HCT116 (cell line): ENCODE data around the gene TLK2. TPM values are rescaled to one million over a fixed set of nuclear protein-coding genes. Genes with fewer than 3 reads are reported as not detected.

ENCODE experiments used
- ATAC-seq: fragments of 200-7000 bp; cut with Tn5 transposase; 2 replicates; pipeline ENCODE4 v1.9.1; 2020; ENCODE audit warnings: mild to moderate bottlenecking, moderate library complexity
- BruUV-seq: library from RNA; stranded (reverse); fragments of 400-500 nt; replicated peaks from 2 replicates; lab custom pipeline; 2021; lab: Mats Ljungman, UMichigan
- CTCF ChIA-PET: fragments of 300-600 bp; sonication (Branson Sonifier 250); formaldehyde crosslinking; loops from one replicate; lab custom pipeline; 2021; ENCODE audit warnings: antibody characterized with exemption; lab: Charles Lee
- POLR2A ChIA-PET: fragments of 300-600, 350-600 bp; sonication (Branson Sonifier 250); formaldehyde crosslinking; loops from one replicate; lab custom pipeline; 2021; ENCODE audit warnings: antibody characterized with exemption; lab: Charles Lee
- RAD21 ChIA-PET, 2 experiments: fragments of 300-600 bp; sonication (Branson Sonifier 250); formaldehyde crosslinking; loops; one replicate each; lab custom pipeline; 2023; ENCODE audit warnings: low total read pairs in 2 of 2; ENCODE audit not compliant: uncharacterized antibody in 2 of 2, unreplicated experiment in 2 of 2, low non-redundant PET in 1 of 2; lab: Charles Lee
- DNase-seq: peaks from one replicate; pipeline ENCODE4 v3.0.0-alpha.2; 2010; ENCODE audit warnings: low read depth, low spot score
- H2AFZ ChIP-seq: fragments of 200-600 bp; shearing (Covaris generic), sonication (generic); 2 replicates; pipeline ENCODE4 v1.6.1; 2017; ENCODE audit warnings: low read depth, mixed run types, mixed read lengths, antibody characterized with exemption, low read length; ENCODE audit not compliant: poor library complexity, severe bottlenecking
- H3K27ac ChIP-seq: 2 replicates; pipeline ENCODE4 v1.5.1; 2012; ENCODE audit warnings: low read depth, low read length
- H3K27me3 ChIP-seq: fragments of 200-600 bp; sonication (generic); 2 replicates; pipeline ENCODE4 v1.6.1; 2016; ENCODE audit warnings: mixed run types, low read length, mixed read lengths; ENCODE audit not compliant: insufficient read depth
- H3K36me3 ChIP-seq, 2 experiments: fragments of 200-500 bp in 1 of 2; fragments of 200-600 bp in 1 of 2; sonication (Bioruptor generic) in 1 of 2; sonication (generic) in 1 of 2; 2 replicates each; pipeline versions ENCODE4 v1.5.1 to v1.6.1; 2014 to 2016; ENCODE audit warnings: low read length in 2 of 2, inconsistent platforms in 1 of 2, mixed read lengths in 1 of 2, mixed run types in 1 of 2; ENCODE audit not compliant: insufficient read depth in 2 of 2, control insufficient read depth in 1 of 2
- H3K4me1 ChIP-seq, 2 experiments: fragments of 200-600 bp in 1 of 2; sonication (generic) in 1 of 2; 2 replicates each; pipeline versions ENCODE4 v1.5.1 to v1.6.1; 2012 to 2017; ENCODE audit warnings: low read length in 2 of 2, inconsistent platforms in 1 of 2, mild to moderate bottlenecking in 1 of 2, mixed read lengths in 1 of 2, mixed run types in 1 of 2, moderate library complexity in 1 of 2; ENCODE audit not compliant: insufficient read depth in 2 of 2, control insufficient read depth in 1 of 2
- H3K4me2 ChIP-seq: fragments of 200-600 bp; sonication (generic); 2 replicates; pipeline ENCODE4 v1.6.1; 2017; ENCODE audit warnings: mixed run types, low read length, mixed read lengths
- H3K4me3 ChIP-seq, 2 experiments: fragments of 200-600 bp in 1 of 2; sonication (generic) in 1 of 2; replicated peaks in 1 of 2; 2 replicates each; pipeline ENCODE4 v1.5.1; 2011 to 2016; ENCODE audit warnings: low read length in 2 of 2, control low read depth in 1 of 2, low read depth in 1 of 2, mild to moderate bottlenecking in 1 of 2, mixed read lengths in 1 of 2, mixed run types in 1 of 2
- H3K79me2 ChIP-seq: fragments of 200-600 bp; sonication (generic); 2 replicates; pipeline ENCODE4 v1.6.1; 2017; ENCODE audit warnings: mild to moderate bottlenecking, mixed run types, low read length, moderate library complexity, mixed read lengths; ENCODE audit not compliant: insufficient read depth
- H3K9ac ChIP-seq: fragments of 200-600 bp; sonication (generic); 2 replicates; pipeline ENCODE4 v1.6.1; 2016; ENCODE audit warnings: low read length, mixed read lengths
- H3K9me2 ChIP-seq: fragments of 200-600 bp; sonication (generic), shearing (Covaris generic); 2 replicates; pipeline ENCODE4 v1.6.1; 2017; ENCODE audit warnings: mixed run types, mild to moderate bottlenecking, moderate library complexity; ENCODE audit not compliant: insufficient read depth
- H3K9me3 ChIP-seq, 2 experiments: fragments of 200-500 bp in 1 of 2; fragments of 200-600 bp in 1 of 2; sonication (Bioruptor generic) in 1 of 2; sonication (generic) in 1 of 2; 2 replicates each; pipeline ENCODE4 v1.6.1; 2014 to 2017; ENCODE audit warnings: low read length in 2 of 2, mixed read lengths in 2 of 2, inconsistent platforms in 1 of 2, low read depth in 1 of 2, mild to moderate bottlenecking in 1 of 2, mixed run types in 1 of 2, moderate library complexity in 1 of 2; ENCODE audit not compliant: control insufficient read depth in 1 of 2, insufficient read depth in 1 of 2
- H4K20me1 ChIP-seq: fragments of 200-600 bp; sonication (generic), shearing (Covaris generic); 2 replicates; pipeline ENCODE4 v1.6.1; 2017; ENCODE audit warnings: mixed run types, mild to moderate bottlenecking, moderate library complexity; ENCODE audit not compliant: insufficient read depth
- CTCF ChIP-seq, 3 experiments: fragments of 200-600 bp in 1 of 3; sonication (generic) in 1 of 3; IDR thresholded peaks in 2 of 3; conservative IDR thresholded peaks in 1 of 3; 2 replicates each; pipeline ENCODE4 v1.5.1; 2012 to 2017; ENCODE audit warnings: low read depth in 2 of 3, low read length in 2 of 3, antibody characterized with exemption in 1 of 3, borderline replicate concordance in 1 of 3, control low read depth in 1 of 3, mild to moderate bottlenecking in 1 of 3, mixed read lengths in 1 of 3, mixed run types in 1 of 3, moderate library complexity in 1 of 3; ENCODE audit not compliant: insufficient read depth in 1 of 3
- EGR1 ChIP-seq: IDR thresholded peaks from 2 replicates; pipeline ENCODE4 v1.6.1; 2012; ENCODE audit warnings: low read depth
- EZH2 ChIP-seq: fragments of 200-600 bp; sonication (generic); IDR thresholded peaks from 2 replicates; pipeline ENCODE4 v1.6.1; 2017; ENCODE audit warnings: antibody characterized with exemption, mixed run types
- EZH2phosphoT487 ChIP-seq: fragments of 200-600 bp; IDR thresholded peaks from 2 replicates; pipeline ENCODE4 v1.6.1; 2018; ENCODE audit warnings: antibody characterized with exemption, borderline replicate concordance
- FOSL1 ChIP-seq: IDR thresholded peaks from 2 replicates; pipeline ENCODE4 v1.6.1; 2012; ENCODE audit warnings: low read depth
- JUND ChIP-seq: IDR thresholded peaks from 2 replicates; pipeline ENCODE4 v1.6.1; 2012
- MAX ChIP-seq: IDR thresholded peaks from 2 replicates; pipeline ENCODE4 v1.6.1; 2012
- POLR2AphosphoS5 ChIP-seq: IDR thresholded peaks from 2 replicates; pipeline ENCODE4 v1.6.1; 2011; ENCODE audit warnings: mild to moderate bottlenecking, low read depth, low read length, moderate library complexity
- TCF7L2 ChIP-seq: IDR thresholded peaks from 2 replicates; pipeline ENCODE4 v1.7.0; 2011; ENCODE audit warnings: borderline replicate concordance, inconsistent platforms; ENCODE audit not compliant: insufficient read depth, insufficient read length; ENCODE audit errors: extremely low read depth
- YY1 ChIP-seq: IDR thresholded peaks from 2 replicates; pipeline ENCODE4 v1.6.1; 2011; ENCODE audit warnings: low read length, low read depth, moderate library complexity, mild to moderate bottlenecking; ENCODE audit not compliant: insufficient replicate concordance; ENCODE audit errors: extremely low read depth
- ZBTB33 ChIP-seq: IDR thresholded peaks from 2 replicates; pipeline ENCODE4 v1.6.1; 2011; ENCODE audit warnings: mild to moderate bottlenecking, low read length, moderate library complexity; ENCODE audit not compliant: insufficient replicate concordance; ENCODE audit errors: extremely low read depth
- ZNF274 ChIP-seq: fragments of 200-500 bp; sonication (Bioruptor generic); IDR thresholded peaks from 2 replicates; pipeline ENCODE4 v1.6.1; 2014; ENCODE audit warnings: mild to moderate bottlenecking, low read depth, low read length, inconsistent platforms
- intact Hi-C: fragments of 100-400 bp; cut with micrococcal nuclease; formaldehyde crosslinking; loops from 2 replicates; pipeline ENCODE4 v1.10.0; 2022
- total RNA-seq: library from RNA; stranded (reverse); gene quantifications from one replicate; pipeline ENCODE4 v1.2.1, GENCODE V29; 2021; ENCODE audit not compliant: unreplicated experiment

The TLK2 gene
- total RNA-seq, 1 experiment from 2014 or later, result 56.6 TPM

GRCh38 chr17:62572888-62573401 lies 94.3 kb downstream of the TLK2 start:
- TF ChIP-seq JUND (no peak), ZBTB33 (no peak), YY1 (no peak), MAX (no peak), EZH2phosphoT487 (no peak), EGR1 (no peak)
- Histone ChIP-seq H3K27ac (no peak overlapping the region), H3K4me1 (no peaks in the 10 kb centered on the region), H4K20me1 (no peaks in the 10 kb centered on the region), H3K79me2 (no peaks in the 10 kb centered on the region), H2AFZ (no peak overlapping the region), H3K27me3 (no peaks in the 10 kb centered on the region), H3K9me2 (no peaks in the 10 kb centered on the region), H3K9ac (no peak overlapping the region), H3K4me2 (no peak overlapping the region), H3K4me3 (no peak overlapping the region), H3K9me3 (no peaks in the 10 kb centered on the region), H3K36me3 (peaks cover 0 to 25% of the 10 kb centered on the region in 2 experiments; a peak in 3 of 4 replicates)
- RAD21 ChIA-PET, result no interaction called here
- POLR2A ChIA-PET, result no interaction called here
- CTCF ChIA-PET, result no interaction called here
- DNase-seq (no peak), ATAC-seq (no peak)
- intact Hi-C loops, result no loop called here
- no TSS peak for BruUV-seq

- CTCF ChIA-PET, result no interaction called here
- POLR2A ChIA-PET, result no interaction called here
- Histone ChIP-seq H3K4me1 (no peaks in the 10 kb centered on the region), H3K27ac (no peak overlapping the region), H3K4me3 (no peak overlapping the region), H3K9ac (no peak overlapping the region), H3K4me2 (no peak overlapping the region), H3K27me3 (no peaks in the 10 kb centered on the region), H2AFZ (no peak overlapping the region), H3K79me2 (no peaks in the 10 kb centered on the region), H3K9me3 (no peaks in the 10 kb centered on the region)
- intact Hi-C loops, result no loop called here
- RAD21 ChIA-PET, result no interaction called here
- BruUV-seq, result no TSS peak
- ATAC-seq, result no peak
- no peak for DNase-seq
- TF ChIP-seq EZH2, result no peak
- no peak for TF ChIP-seq POLR2AphosphoS5
- TF ChIP-seq ZNF274, result no peak
- TF ChIP-seq TCF7L2, result no peak
- no peak for TF ChIP-seq FOSL1
- TF ChIP-seq CTCF (IDR thresholded peaks at IDR 0.05 in 2 of 3, conservative IDR thresholded peaks at IDR 0.05 in 1 of 3; ENCODE audit: borderline replicate concordance in 1 of 3, insufficient read depth in 1 of 3, low read depth in 2 of 3, low read length in 2 of 3), result no peak
- TF ChIP-seq, all 23 proteins: peak for 0
- Histone ChIP-seq H4K20me1 (no peaks in the 10 kb centered on the region), H3K36me3 (peaks cover 0 to 27% of the 10 kb centered on the region in 2 experiments; a peak in 3 of 4 replicates), H3K9me2 (no peaks in the 10 kb centered on the region)
Measured at GRCh38 chr17:62573480-62574117, 95.0 kb downstream of the TLK2 start.
